CD4-positive, alpha-beta T cell (primary cell): ENCODE results near the gene TMEM87B. TPM values are rescaled to one million over a fixed set of nuclear protein-coding genes. Genes with fewer than 3 reads are reported as not detected.

Experiments
- ATAC-seq: fragments of 200-7000 bp; cut with Tn5 transposase; one replicate; pipeline ENCODE4 v1.10.0; 2022; ENCODE audit warnings: mild to moderate bottlenecking; ENCODE audit not compliant: poor library complexity
- CTCF ChIA-PET: fragments of 350-600 bp; sonication (Branson Sonifier 250); formaldehyde crosslinking; loops from one replicate; lab custom pipeline; 2021; ENCODE audit warnings: antibody characterized with exemption, inconsistent platforms; lab: Charles Lee
- POLR2A ChIA-PET: fragments of 350-600 bp; sonication (Branson Sonifier 250); formaldehyde crosslinking; loops from one replicate; lab custom pipeline; 2021; ENCODE audit warnings: antibody characterized with exemption, inconsistent platforms; lab: Charles Lee
- DNase-seq, 14 experiments: peaks; one replicate each; pipeline ENCODE4 v3.0.0-alpha.2; 2013 to 2020; ENCODE audit warnings: mixed read lengths in 2 of 14
- H3K27ac ChIP-seq, 2 donors: one replicate each; pipeline versions ENCODE4 v1.5.1 to v1.7.0; 2013; ENCODE audit warnings: low read length in 2 of 2, low read depth in 1 of 2, mild to moderate bottlenecking in 1 of 2
- H3K27me3 ChIP-seq, 2 experiments: 1 replicate in 1 of 2; 2 replicates in 1 of 2; pipeline versions ENCODE4 v1.6.1 to v1.7.0; 2013; ENCODE audit warnings: low read length in 2 of 2, control low read depth in 1 of 2, mild to moderate bottlenecking in 1 of 2, moderate library complexity in 1 of 2; ENCODE audit not compliant: insufficient read depth in 2 of 2, control insufficient read depth in 1 of 2
- H3K36me3 ChIP-seq: one replicate; pipeline ENCODE4 v1.6.1; 2013; ENCODE audit warnings: low read length, control low read depth; ENCODE audit not compliant: insufficient read depth
- H3K4me1 ChIP-seq: one replicate; pipeline ENCODE4 v1.6.1; 2013; ENCODE audit warnings: low read length, control low read depth; ENCODE audit not compliant: insufficient read depth
- H3K4me3 ChIP-seq: one replicate; pipeline ENCODE4 v1.5.1; 2013; ENCODE audit warnings: mild to moderate bottlenecking, low read length, moderate library complexity
- H3K9me3 ChIP-seq, 2 experiments: 1 replicate in 1 of 2; 2 replicates in 1 of 2; pipeline versions ENCODE4 v1.6.1 to v1.7.0; 2013; ENCODE audit warnings: low read length in 2 of 2, mild to moderate bottlenecking in 2 of 2, control low read depth in 1 of 2, moderate library complexity in 1 of 2; ENCODE audit not compliant: control insufficient read depth in 1 of 2, insufficient read depth in 1 of 2
- H3K27ac Mint-ChIP-seq: one replicate; pipeline ENCODE4 v1.8.0; 2020; ENCODE audit warnings: mixed read lengths
- H3K27me3 Mint-ChIP-seq: one replicate; pipeline ENCODE4 v1.8.0; 2021; ENCODE audit warnings: mixed read lengths
- H3K36me3 Mint-ChIP-seq: one replicate; pipeline ENCODE4 v1.8.0; 2021; ENCODE audit warnings: low read depth, mixed read lengths
- H3K4me1 Mint-ChIP-seq: one replicate; pipeline ENCODE4 v1.8.0; 2021; ENCODE audit warnings: low read depth, mixed read lengths
- H3K4me3 Mint-ChIP-seq: one replicate; pipeline ENCODE4 v1.8.0; 2020; ENCODE audit warnings: mild to moderate bottlenecking, mixed read lengths
- H3K9me3 Mint-ChIP-seq: one replicate; pipeline ENCODE4 v1.8.0; 2020; ENCODE audit warnings: mixed read lengths
- intact Hi-C, 2 experiments: fragments of 100-400 bp; cut with DNase I in 1 of 2; cut with micrococcal nuclease in 1 of 2; formaldehyde crosslinking; loops; one replicate each; pipeline versions ENCODE4 v1.15.1 to v1.9.0; 2023 to 2025; cut with DNase I, micrococcal nuclease
- total RNA-seq, 174 experiments: library from RNA in 2 of 174; stranded (reverse) in 2 of 174; gene quantifications; one replicate each; pipeline ENCODE4 v1.2.3 and lab custom pipeline; 2021 to 2026
- TF ChIP-seq, protein P1 (sequence below): fragments of 200-600 bp; IDR thresholded peaks from one replicate; pipeline ENCODE4 v1.8.0; 2022; ENCODE audit warnings: antibody characterized with exemption, mild to moderate bottlenecking

Gene TMEM87B
- total RNA-seq, 2 experiments from 2014 or later, result 8.9 to 12.1 TPM

DNA sequence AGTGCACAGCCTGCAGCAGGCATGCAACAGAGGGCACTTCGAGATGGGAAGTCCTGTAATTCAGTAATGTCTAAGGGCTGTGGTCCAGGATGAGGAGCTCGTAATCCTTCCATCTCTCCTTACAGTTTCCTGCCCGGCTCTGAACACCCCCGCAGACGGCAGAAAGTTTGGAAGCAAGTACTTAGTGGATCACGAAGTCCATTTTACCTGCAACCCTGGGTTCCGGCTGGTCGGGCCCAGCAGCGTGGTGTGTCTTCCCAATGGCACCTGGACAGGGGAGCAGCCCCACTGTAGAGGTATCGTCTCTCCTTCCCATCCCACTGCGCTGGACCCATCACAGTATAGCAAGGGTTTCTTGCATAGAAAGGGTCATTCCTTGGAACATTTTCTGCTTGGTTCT lies 109.8 kb downstream of the TMEM87B start:
- Histone ChIP-seq H3K27ac (no peak overlapping the region), H3K27me3 (no peaks in the 10 kb centered on the region), H3K4me1 (peaks cover 12% of the 10 kb centered on the region), H3K4me3 (no peak overlapping the region), H3K36me3 (no peaks in the 10 kb centered on the region), H3K9me3 (no peaks in the 10 kb centered on the region)
- no peak overlapping the region for H3K4me3 Mint-ChIP-seq
- no peak overlapping the region for H3K27ac Mint-ChIP-seq
- intact Hi-C loops, result no loop called here
- DNase-seq (peak in 1 of 14 experiments; percentile 21), ATAC-seq (no peak)
- ChIA-PET CTCF (no interaction called here), POLR2A (no interaction called here)
- TF ChIP-seq, protein P1, sequence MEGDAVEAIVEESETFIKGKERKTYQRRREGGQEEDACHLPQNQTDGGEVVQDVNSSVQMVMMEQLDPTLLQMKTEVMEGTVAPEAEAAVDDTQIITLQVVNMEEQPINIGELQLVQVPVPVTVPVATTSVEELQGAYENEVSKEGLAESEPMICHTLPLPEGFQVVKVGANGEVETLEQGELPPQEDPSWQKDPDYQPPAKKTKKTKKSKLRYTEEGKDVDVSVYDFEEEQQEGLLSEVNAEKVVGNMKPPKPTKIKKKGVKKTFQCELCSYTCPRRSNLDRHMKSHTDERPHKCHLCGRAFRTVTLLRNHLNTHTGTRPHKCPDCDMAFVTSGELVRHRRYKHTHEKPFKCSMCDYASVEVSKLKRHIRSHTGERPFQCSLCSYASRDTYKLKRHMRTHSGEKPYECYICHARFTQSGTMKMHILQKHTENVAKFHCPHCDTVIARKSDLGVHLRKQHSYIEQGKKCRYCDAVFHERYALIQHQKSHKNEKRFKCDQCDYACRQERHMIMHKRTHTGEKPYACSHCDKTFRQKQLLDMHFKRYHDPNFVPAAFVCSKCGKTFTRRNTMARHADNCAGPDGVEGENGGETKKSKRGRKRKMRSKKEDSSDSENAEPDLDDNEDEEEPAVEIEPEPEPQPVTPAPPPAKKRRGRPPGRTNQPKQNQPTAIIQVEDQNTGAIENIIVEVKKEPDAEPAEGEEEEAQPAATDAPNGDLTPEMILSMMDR, result no peak
- no peaks in the 10 kb centered on the region for H3K36me3 Mint-ChIP-seq
- no peaks in the 10 kb centered on the region for H3K27me3 Mint-ChIP-seq
- no peaks in the 10 kb centered on the region for H3K9me3 Mint-ChIP-seq
- peaks cover 18% of the 10 kb centered on the region for H3K4me1 Mint-ChIP-seq

DNA sequence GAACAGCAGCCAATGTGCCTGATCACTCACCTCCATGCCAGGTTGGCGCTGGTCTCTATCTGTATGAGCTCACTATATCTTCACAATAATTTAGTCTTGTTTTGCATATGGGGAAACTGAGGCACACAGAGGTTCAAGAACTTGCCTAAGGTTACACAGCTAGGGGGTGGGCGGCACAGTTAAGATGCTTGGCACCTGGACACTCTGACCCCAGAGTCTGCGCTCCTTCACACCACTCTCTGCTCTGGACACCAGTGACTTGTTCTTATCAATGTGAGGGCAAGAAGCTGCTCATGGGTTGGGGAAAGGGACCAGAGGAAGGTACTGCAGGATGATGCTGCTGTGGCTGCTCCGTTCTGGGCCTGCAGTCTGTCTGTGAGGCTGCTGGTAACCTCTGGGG lies 110.2 kb downstream of the TMEM87B start:
- Mint-ChIP-seq H3K4me3 (no peak overlapping the region), H3K27ac (no peak overlapping the region), H3K36me3 (no peaks in the 10 kb centered on the region), H3K4me1 (peaks cover 18% of the 10 kb centered on the region), H3K9me3 (no peaks in the 10 kb centered on the region), H3K27me3 (no peaks in the 10 kb centered on the region)
- intact Hi-C loops, result no loop called here
- DNase-seq (no peak), ATAC-seq (no peak)
- Histone ChIP-seq H3K27me3 (no peaks in the 10 kb centered on the region), H3K9me3 (no peaks in the 10 kb centered on the region), H3K4me3 (no peak overlapping the region), H3K36me3 (no peaks in the 10 kb centered on the region), H3K27ac (no peak overlapping the region), H3K4me1 (peaks cover 12% of the 10 kb centered on the region)
- ChIA-PET CTCF (no interaction called here), POLR2A (no interaction called here)
- TF ChIP-seq, protein P1, result no peak

DNA sequence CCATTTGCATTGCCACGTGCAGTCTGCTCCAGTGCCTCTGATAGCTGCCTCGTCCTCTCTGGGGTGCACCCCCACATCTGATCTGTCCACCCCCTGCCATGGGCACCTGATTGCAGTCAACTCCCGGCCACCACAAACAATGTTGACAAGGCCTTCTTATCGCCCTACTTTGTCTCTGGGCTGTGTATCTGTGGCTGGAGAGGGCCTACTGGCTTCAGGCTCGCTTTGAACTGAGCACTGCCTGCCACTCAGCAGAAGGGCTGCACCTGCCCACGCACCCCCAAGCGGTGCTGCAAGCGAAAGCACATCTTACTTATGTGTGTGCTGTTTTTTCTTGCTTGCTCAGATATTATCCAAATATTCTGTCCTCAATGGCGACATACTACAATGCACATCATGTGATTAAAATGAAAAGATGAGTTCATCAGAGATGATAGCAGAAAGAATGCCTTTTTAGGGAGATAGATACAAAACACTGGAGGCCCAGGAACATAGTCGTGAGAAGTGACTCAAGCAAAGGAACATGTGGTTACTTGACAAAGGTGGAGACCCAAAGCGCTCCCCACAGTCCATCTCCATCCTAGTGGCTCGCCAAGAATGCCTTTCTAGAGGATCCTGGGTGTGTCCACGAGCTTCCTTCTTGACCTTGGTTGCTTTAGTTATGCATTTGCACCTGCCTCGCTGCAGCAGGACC lies 111.9 kb downstream of the TMEM87B start:
- Histone ChIP-seq H3K4me3 (no peak overlapping the region), H3K27me3 (no peaks in the 10 kb centered on the region), H3K36me3 (no peaks in the 10 kb centered on the region), H3K27ac (no peak overlapping the region), H3K4me1 (peaks cover 12% of the 10 kb centered on the region), H3K9me3 (no peaks in the 10 kb centered on the region)
- H3K4me1 Mint-ChIP-seq, result peaks cover 18% of the 10 kb centered on the region
- ChIA-PET CTCF (interaction anchor here (1.1 kb wide), 1 partner anchor 46 kb away, joined by 4 read pairs; no protein-coding TSS in a partner anchor), POLR2A (no interaction called here)
- no peaks in the 10 kb centered on the region for H3K9me3 Mint-ChIP-seq
- H3K36me3 Mint-ChIP-seq, result no peaks in the 10 kb centered on the region
- peak in 7 of 14 experiments; percentile 16 to 53 (median 31) for DNase-seq
- TF ChIP-seq, protein P1, result no peak
- H3K27me3 Mint-ChIP-seq, result no peaks in the 10 kb centered on the region
- no peak overlapping the region for H3K4me3 Mint-ChIP-seq
- peak; percentile 85 for ATAC-seq
- no peak overlapping the region for H3K27ac Mint-ChIP-seq
- intact Hi-C loops, result no loop called here
